AG20443 (cell line): ENCODE data around the gene ZSWIM6.
A peak's percentile ranks its signal among the peaks of the same experiment; 100 is the strongest.
"Not testable (repeated sequence)": the region's sequence is repeated elsewhere in the genome, so short reads cannot be mapped to it uniquely, and the experiment has no call there.

ENCODE experiments used
- DNase-seq: peaks from one replicate; pipeline ENCODE4 v3.0.0; 2012; ENCODE audit warnings: low spot score, mixed read lengths

ZSWIM6 gene

GRCh38 chr5:61363401-61364114, 31.5 kb downstream of the ZSWIM6 start:
- no peak for DNase-seq

DNA sequence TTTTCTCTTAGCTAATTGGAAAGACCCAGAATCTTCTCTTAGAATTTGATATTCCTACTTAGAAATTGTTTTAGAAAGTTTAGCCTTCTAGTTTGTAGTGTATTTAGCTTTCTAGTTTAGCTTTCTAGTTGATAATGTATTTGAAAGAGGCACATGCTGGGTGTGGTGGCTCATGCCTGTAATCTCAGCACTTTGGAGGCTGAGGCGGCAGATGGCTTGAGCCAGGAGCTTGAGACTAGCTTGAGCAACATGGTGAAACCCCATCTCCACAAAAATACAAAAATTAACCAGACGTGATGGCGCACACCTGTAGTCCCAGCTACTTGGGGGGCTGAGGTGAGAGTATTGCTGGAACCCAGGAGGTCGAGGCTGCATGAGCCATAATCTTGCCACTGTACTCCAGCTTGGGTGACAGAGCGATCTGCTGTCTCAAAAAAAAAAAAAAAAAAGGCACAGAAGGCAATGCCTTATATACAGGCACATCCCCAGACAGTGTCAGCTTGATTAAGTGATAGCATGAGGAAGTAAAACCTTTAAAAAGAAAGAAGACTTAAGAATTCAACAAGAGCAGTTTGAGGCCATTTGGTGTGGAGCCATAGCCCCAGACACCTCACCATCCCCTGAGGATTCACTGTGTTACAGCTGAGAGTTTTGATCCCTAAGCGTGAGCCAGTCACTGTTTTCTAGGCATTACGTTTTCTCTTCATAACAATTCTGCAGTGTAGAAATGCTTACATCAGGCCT, 34.6 kb downstream of the ZSWIM6 start:
- no peak for DNase-seq

GRCh38 chr5:61370506-61370905, 38.4 kb downstream of the ZSWIM6 start:
- DNase-seq: no peak

DNA sequence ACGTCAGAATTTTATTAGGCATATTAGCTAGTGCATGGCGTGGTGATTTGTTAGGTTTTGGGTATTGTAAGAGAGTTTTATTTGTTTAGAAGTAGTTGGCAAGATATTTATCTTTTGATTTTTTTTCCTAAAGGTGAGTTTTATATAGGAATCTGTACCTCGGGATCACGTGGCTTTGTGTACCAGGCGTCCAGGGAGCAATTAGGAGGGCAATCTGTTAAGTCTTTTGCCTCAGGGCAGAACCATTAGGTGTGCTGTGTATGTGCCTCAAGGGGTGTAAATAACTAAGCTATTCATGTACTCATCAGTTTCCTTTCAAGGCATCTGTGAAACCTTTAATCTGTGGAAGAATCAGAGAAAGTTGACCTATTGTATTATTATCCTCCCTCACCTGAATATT, 39.4 kb downstream of the ZSWIM6 start:
- DNase-seq: no peak

- no peak for DNase-seq
These were observed 47.6 kb downstream of the ZSWIM6 start for GRCh38 chr5:61379677-61380076.

GRCh38 chr5:61381968-61382367, 49.9 kb downstream of the ZSWIM6 start:
- DNase-seq: no peak

- DNase-seq: no peak
These were observed 53.6 kb downstream of the ZSWIM6 start for GRCh38 chr5:61385627-61386026.

DNA sequence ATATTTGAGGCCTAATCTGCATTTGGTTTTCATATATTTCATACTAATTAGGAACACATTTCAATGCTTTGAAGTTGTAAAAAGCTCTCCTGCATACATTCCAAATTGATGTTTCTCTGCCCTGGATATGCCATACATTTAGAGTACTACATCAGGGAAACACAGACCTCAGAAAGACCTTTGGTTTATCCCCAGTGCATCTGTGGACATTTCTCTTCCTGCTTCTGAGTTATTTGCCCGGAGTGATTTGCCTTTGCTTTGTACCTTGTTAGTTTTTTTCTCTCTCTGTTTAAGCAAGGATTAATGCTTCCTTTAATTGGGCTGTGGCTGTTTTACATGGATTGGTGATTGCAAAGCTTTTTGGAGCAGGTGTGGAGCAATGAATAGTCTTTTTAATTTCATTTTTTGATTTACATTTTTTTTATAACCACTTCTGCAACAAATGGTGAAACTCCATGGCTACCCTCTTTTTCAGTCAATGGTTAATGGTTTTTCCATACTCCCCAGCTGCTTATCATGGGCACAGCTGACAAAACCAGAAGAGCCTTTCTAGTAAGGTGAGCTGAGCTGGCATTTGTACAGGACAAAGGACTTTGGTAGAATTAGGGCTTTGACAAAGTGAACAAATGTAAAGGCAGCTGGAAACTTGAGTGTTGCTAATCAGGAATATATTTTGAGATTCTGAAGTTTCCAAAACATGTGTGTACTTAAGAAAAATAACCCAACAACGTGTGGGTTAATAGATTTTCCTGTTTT, 54.2 kb downstream of the ZSWIM6 start:
- no peak for DNase-seq

- DNase-seq: no peak
These were observed 57.6 kb downstream of the ZSWIM6 start for GRCh38 chr5:61389609-61390008.

DNA sequence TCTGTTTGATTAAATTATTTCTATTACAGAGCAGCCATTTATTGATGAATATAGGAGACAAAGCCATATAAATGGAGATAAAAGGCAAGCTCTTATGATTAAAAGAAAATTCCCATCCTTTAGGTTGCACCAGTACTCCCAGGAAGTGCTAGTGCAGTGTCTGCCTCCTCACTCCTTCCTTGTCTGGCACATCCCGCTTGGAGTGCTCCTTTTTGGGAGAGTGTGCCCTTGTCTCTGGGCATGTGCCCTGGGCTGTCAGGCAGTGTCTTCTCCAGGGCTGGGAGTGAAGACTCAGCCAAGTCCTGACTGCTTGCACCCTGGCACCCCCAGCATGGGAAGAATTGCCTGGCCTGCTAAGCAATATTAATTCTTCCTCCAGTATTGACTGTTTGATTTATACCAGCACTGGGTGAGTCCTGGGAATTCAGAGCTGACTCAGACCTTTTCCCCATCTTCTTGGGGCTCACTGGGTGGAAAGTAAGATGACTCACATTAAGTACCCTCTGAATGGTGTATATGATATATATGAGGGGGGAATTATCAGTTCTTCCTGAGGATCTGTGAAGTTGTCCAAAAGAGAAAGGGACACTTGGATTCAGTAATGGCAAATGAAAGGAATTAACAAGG, 62.1 kb downstream of the ZSWIM6 start:
- no peak for DNase-seq

GRCh38 chr5:61394793-61395192, 62.7 kb downstream of the ZSWIM6 start:
- no peak for DNase-seq

GRCh38 chr5:61397238-61397637, 65.2 kb downstream of the ZSWIM6 start:
- DNase-seq: peak; percentile 27

DNA sequence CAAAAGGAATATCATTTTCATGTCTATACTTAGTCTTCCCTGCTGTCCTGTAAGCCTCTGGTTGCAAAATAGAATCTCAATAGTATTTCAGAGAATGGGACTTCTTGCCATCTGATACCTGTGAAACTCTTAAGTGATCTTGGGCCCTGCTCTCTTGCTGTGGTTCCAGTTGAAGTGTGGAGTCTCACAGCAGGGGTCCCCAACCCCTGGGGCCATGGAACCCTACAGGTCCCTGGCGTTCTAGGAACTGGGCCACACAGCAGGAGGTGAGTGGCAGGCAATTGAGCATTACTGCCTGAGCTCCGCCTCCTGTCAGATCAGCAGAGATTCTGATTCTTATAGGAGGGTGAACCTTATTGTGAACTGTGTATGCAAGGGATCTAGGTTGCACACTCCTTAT, 65.9 kb downstream of the ZSWIM6 start:
- DNase-seq: no peak

GRCh38 chr5:61398440-61398839, 66.4 kb downstream of the ZSWIM6 start:
- DNase-seq: no peak

- no peak for DNase-seq
These were observed 67.6 kb downstream of the ZSWIM6 start for GRCh38 chr5:61399679-61400078.

GRCh38 chr5:61401726-61402125, 69.7 kb downstream of the ZSWIM6 start:
- DNase-seq: peak; percentile 67

DNA sequence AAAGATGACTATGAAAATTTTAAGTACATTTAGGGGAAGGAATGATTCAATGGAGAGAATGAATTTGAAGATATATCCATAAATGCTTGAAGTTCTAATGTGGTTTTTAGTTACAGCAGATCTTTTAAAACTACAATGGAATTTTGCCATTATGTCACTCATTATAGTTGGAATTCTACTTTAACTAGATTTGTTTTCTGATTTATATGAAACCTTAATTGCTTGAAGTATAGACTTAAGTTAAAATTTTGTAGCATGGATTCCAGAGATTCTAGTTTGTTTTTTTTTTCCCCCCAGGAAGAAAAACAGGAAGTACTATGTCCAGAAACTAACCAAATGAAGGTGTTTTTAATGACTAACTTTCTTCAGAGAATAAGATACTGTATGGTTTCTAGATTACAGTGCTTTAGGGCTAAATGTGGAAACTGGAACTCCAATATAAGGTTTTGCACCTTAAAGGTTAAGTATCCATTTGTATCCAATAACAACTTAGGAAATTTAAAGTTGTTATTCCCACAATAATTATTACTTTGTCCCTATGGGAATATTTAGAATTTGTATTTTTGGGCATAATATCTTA, 70.3 kb downstream of the ZSWIM6 start:
- no peak for DNase-seq

DNA sequence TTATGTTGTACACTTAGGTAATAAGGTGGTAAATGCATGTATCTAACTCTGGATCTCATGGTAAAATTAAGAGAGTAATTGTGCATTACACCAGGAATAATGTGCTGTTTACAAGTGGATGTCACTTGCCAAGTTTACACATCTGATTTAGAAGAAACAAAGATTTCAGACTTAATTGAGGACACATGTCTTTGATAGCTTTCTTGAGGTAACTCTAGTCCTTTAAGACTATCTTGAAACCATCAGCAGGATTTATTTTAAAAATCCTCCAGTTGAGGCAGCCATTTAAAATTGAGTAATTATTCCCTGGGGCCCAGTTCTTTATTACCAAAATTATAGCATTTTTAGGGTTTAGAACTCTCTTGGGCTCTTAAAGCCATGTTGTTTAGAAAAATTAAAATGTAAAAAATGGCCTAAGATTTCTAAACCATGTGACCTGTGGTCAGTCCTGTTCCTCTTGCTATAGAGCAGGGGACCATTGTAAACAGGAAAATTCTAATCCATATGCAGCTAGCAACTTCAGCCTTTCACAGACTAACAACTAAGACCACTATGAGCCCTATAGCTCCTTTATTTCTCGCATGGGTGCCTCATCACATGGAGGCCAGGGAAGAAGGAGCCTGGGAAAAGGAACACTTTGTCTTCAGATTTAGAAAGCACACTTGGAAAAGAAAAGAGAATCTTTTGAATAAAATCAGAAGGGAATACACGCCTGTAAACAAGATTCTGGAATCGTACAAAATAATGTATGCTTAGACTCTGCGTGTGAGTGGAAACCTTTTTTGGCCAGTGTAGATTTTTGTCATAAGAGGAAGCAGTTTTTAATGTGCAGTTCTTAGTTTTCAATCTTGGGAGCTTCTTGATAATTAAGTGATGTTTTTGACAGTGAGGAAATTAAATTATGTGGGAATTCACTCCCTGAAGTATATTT, 71.2 kb downstream of the ZSWIM6 start:
- DNase-seq: no peak

DNA sequence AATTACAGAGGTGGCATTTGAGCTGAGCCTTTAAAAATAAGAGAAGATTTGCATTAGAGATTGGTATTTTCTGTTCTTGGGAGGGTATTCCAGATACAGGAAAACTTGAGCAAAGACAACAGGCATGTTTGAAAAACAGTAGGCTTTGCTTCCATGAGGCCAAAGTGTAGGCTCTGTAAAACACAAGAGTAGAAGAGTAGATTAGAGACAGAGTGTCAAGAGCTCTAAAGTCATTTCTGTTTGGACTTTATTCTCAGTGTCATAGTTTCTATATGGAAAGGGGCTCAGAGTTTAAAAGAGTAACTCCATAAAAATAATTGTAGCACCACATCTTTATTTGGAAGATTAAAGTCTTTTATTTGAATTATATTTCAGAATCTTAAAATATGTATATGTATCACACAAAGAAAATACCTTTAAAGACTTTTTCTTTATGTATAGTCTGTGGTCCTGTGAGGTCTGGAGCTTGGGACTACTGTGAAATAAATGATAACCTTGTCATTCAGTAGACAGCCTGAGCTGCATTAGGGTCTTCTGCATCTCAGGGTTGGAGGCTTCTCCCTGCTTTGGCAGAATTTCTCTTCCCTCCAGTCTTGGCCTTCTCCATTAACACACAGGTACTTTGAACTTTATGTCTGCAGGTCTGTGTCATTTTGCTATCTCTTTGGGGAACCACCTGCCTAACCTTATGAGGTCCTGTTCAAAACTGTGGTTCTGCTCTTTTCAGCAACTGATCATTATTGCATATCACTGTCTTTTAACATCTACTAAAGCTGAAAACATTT, 73.6 kb downstream of the ZSWIM6 start:
- DNase-seq: no peak

DNA sequence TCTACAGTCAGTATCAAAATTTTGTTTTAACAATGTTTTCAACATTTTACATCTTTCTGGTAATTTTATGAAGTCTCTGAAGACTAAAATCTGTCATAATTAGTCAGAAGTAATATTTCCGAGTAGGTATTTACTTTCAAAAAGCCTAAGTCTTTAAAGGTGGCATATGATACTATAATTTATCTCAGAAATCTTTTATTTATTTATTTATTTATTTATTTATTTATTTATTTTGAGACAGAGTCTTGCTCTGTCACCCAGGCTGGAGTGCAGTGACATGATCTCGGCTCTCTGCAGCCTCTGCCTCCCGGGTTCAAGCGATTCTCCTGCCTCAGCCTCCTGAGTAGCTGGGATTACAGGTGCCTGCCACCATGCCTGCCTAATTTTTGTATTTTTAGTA, 74.4 kb downstream of the ZSWIM6 start:
- not testable (repeated sequence) for DNase-seq
